SK-N-SH (cell line): ENCODE results near the gene TAOK3.

ENCODE experiments used
- EZH2phosphoT487 ChIP-seq: fragments of 200-600 bp; sonication (generic); IDR thresholded peaks from 2 replicates; pipeline ENCODE4 v1.6.1; 2017; ENCODE audit warnings: low read depth, mixed run types, mild to moderate bottlenecking, antibody characterized with exemption, moderate library complexity, borderline replicate concordance
- FOXM1 ChIP-seq: IDR thresholded peaks from 2 replicates; pipeline ENCODE4 v1.4.0; 2012; ENCODE audit warnings: low read depth, mild to moderate bottlenecking
- POLR2AphosphoS5 ChIP-seq: IDR thresholded peaks from 2 replicates; pipeline ENCODE4 v1.6.1; 2012; ENCODE audit warnings: low read depth, low read length
- RAD21 ChIP-seq: IDR thresholded peaks from 2 replicates; pipeline ENCODE4 v1.6.1; 2012; ENCODE audit warnings: mild to moderate bottlenecking, low read length
- TAF1 ChIP-seq: IDR thresholded peaks from 2 replicates; pipeline ENCODE4 v1.6.1; 2012; ENCODE audit warnings: low read depth, mild to moderate bottlenecking, low read length, moderate library complexity, borderline replicate concordance
- TEAD4 ChIP-seq: IDR thresholded peaks from 2 replicates; pipeline ENCODE4 v1.4.0; 2012; ENCODE audit warnings: mild to moderate bottlenecking, borderline replicate concordance; ENCODE audit not compliant: insufficient read depth
- TF ChIP-seq, protein P1 (sequence below): fragments of 200-600 bp; sonication (generic); IDR thresholded peaks from 2 replicates; pipeline ENCODE4 v1.6.1; 2017; ENCODE audit warnings: antibody characterized with exemption, mild to moderate bottlenecking, moderate library complexity
- TF ChIP-seq, protein P2 (sequence below): IDR thresholded peaks from 2 replicates; pipeline ENCODE4 v1.4.0; 2012; ENCODE audit warnings: low read depth
- TF ChIP-seq, protein P3 (sequence below): IDR thresholded peaks from 2 replicates; pipeline ENCODE4 v1.4.0; 2012; ENCODE audit warnings: low read depth, borderline replicate concordance
- TF ChIP-seq, protein P4 (sequence below): IDR thresholded peaks from 2 replicates; pipeline ENCODE4 v1.6.1; 2012; ENCODE audit warnings: mild to moderate bottlenecking, low read depth, low read length, moderate library complexity

DNA sequence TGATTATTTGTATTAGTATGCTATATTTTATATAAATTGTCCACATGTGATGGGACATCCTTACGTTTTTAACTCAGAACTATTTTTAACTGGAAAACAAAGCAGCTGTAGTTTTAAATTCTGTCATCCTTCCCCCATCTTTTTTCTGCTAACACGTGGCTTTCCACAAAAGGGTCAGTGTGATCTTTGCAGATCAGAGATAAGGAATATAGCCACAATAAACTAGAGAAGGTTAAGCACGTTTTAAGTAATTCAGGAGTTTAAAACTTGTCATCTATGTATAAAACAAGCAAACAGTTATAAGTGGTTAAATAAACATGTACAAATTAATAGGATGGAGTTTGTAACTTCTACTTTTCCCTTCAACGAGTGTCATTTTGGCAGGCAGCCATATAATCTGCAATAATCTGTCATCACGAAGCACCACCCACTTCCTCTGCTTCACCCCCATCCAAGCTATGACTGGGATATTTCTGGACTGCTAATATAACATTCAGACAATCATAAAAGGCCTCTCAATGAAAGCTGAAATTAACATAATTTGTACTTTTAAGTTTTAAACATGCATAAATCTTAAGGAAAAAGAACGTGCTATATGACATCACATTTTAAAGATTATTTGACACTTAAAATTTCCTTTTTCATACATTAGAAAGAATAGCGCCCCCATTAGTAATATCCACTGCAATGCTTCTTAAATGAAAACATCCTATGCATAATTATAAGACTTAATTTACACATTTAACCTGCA is 15.3 kb downstream of the TAOK3 start:
- TF ChIP-seq FOXM1 (no peak), RAD21 (no peak), POLR2AphosphoS5 (no peak), TAF1 (no peak), TEAD4 (no peak), EZH2phosphoT487 (no peak)
- TF ChIP-seq, protein P1, sequence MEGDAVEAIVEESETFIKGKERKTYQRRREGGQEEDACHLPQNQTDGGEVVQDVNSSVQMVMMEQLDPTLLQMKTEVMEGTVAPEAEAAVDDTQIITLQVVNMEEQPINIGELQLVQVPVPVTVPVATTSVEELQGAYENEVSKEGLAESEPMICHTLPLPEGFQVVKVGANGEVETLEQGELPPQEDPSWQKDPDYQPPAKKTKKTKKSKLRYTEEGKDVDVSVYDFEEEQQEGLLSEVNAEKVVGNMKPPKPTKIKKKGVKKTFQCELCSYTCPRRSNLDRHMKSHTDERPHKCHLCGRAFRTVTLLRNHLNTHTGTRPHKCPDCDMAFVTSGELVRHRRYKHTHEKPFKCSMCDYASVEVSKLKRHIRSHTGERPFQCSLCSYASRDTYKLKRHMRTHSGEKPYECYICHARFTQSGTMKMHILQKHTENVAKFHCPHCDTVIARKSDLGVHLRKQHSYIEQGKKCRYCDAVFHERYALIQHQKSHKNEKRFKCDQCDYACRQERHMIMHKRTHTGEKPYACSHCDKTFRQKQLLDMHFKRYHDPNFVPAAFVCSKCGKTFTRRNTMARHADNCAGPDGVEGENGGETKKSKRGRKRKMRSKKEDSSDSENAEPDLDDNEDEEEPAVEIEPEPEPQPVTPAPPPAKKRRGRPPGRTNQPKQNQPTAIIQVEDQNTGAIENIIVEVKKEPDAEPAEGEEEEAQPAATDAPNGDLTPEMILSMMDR: peak; percentile 54
- TF ChIP-seq, protein P2, sequence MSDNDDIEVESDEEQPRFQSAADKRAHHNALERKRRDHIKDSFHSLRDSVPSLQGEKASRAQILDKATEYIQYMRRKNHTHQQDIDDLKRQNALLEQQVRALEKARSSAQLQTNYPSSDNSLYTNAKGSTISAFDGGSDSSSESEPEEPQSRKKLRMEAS: peak; percentile 81
- TF ChIP-seq, protein P3, sequence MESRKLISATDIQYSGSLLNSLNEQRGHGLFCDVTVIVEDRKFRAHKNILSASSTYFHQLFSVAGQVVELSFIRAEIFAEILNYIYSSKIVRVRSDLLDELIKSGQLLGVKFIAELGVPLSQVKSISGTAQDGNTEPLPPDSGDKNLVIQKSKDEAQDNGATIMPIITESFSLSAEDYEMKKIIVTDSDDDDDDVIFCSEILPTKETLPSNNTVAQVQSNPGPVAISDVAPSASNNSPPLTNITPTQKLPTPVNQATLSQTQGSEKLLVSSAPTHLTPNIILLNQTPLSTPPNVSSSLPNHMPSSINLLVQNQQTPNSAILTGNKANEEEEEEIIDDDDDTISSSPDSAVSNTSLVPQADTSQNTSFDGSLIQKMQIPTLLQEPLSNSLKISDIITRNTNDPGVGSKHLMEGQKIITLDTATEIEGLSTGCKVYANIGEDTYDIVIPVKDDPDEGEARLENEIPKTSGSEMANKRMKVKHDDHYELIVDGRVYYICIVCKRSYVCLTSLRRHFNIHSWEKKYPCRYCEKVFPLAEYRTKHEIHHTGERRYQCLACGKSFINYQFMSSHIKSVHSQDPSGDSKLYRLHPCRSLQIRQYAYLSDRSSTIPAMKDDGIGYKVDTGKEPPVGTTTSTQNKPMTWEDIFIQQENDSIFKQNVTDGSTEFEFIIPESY: no peak
- TF ChIP-seq, protein P4, sequence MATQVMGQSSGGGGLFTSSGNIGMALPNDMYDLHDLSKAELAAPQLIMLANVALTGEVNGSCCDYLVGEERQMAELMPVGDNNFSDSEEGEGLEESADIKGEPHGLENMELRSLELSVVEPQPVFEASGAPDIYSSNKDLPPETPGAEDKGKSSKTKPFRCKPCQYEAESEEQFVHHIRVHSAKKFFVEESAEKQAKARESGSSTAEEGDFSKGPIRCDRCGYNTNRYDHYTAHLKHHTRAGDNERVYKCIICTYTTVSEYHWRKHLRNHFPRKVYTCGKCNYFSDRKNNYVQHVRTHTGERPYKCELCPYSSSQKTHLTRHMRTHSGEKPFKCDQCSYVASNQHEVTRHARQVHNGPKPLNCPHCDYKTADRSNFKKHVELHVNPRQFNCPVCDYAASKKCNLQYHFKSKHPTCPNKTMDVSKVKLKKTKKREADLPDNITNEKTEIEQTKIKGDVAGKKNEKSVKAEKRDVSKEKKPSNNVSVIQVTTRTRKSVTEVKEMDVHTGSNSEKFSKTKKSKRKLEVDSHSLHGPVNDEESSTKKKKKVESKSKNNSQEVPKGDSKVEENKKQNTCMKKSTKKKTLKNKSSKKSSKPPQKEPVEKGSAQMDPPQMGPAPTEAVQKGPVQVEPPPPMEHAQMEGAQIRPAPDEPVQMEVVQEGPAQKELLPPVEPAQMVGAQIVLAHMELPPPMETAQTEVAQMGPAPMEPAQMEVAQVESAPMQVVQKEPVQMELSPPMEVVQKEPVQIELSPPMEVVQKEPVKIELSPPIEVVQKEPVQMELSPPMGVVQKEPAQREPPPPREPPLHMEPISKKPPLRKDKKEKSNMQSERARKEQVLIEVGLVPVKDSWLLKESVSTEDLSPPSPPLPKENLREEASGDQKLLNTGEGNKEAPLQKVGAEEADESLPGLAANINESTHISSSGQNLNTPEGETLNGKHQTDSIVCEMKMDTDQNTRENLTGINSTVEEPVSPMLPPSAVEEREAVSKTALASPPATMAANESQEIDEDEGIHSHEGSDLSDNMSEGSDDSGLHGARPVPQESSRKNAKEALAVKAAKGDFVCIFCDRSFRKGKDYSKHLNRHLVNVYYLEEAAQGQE: no peak
